Inferior parietal cortex (tissue), 1 donor: ENCODE measurements around the gene KPNA4.
"Not testable (repeated sequence)": the region's sequence is repeated elsewhere in the genome, so short reads cannot be mapped to it uniquely, and the experiment has no call there.

Source experiments
- DNase-seq: peaks from one replicate; pipeline ENCODE4 v3.0.0-alpha.2; 2016; ENCODE audit errors: extremely low spot score

The KPNA4 gene, protein sequence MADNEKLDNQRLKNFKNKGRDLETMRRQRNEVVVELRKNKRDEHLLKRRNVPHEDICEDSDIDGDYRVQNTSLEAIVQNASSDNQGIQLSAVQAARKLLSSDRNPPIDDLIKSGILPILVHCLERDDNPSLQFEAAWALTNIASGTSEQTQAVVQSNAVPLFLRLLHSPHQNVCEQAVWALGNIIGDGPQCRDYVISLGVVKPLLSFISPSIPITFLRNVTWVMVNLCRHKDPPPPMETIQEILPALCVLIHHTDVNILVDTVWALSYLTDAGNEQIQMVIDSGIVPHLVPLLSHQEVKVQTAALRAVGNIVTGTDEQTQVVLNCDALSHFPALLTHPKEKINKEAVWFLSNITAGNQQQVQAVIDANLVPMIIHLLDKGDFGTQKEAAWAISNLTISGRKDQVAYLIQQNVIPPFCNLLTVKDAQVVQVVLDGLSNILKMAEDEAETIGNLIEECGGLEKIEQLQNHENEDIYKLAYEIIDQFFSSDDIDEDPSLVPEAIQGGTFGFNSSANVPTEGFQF

DNA sequence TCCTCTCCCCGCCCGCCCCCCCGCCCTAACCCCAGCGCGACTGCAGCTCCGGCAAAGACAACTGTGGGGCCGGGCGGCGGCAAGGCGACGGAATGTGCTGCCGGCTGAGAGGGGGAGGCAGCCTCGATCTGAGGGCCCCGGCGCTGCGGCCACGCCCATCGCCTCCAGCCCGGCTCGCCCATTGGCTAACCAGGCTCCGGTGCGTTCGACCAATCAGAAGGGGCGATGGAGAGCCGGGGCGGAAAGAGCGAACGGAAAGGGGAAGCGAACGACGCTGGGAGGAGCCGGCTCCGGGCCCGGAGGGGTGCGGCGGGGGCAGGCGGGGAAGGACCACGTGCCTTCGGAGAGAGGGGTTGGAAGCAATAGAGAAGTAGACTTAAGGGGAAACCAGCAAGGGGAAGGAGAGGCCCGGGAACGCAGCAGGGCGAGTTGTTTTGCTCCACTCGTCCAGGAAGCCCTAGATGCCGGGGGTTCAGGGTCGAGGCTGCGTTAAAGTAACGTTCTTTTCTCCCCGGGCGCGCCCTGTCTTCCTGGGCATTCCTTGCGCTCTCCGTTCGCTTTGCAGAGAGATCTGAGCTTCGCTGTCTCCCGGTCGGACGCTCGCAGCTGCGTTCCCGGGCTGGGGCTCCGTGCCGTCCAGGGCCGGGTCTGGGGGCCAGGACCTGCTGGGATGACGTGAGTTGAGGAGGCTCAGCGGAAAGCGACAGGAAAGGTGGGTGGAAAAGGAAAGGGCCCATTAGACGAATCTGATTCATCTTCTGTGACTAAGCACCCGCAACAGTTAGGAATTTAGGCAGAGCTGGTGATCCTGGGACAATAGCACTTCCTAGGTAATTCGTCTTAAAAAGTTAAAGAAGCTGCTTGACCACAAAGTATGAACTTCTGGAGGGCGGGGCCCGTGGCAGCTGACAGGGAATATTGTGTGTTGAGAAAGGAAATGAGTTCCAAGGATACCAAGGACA is at the start of gene KPNA4:
KPNA4 (minus strand) TSS at position 130 of the 962 bp plus-strand sequence. CDS start 289 bp downstream, outside the sequence.
- peak; percentile 97 for DNase-seq

DNA sequence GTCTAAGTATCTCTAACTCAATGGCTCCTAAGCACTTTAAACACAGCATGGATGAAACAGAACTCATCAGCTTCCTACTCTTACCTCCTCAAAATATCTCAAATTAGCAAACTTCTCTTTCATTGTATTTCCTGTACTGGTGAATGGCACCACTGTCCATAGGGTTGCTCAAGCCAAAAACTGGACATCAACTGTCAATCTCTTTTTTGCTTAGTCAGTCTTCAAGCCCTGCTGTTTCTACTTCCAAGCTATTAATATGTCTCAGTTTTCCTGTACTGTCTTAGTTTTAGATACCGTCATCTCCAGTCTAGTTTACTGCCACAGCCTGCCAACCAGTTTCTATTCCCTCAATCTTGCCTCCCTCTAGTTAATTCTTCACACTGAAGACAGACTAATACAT is 48.3 kb upstream of the KPNA4 start:
- DNase-seq = no peak

DNA sequence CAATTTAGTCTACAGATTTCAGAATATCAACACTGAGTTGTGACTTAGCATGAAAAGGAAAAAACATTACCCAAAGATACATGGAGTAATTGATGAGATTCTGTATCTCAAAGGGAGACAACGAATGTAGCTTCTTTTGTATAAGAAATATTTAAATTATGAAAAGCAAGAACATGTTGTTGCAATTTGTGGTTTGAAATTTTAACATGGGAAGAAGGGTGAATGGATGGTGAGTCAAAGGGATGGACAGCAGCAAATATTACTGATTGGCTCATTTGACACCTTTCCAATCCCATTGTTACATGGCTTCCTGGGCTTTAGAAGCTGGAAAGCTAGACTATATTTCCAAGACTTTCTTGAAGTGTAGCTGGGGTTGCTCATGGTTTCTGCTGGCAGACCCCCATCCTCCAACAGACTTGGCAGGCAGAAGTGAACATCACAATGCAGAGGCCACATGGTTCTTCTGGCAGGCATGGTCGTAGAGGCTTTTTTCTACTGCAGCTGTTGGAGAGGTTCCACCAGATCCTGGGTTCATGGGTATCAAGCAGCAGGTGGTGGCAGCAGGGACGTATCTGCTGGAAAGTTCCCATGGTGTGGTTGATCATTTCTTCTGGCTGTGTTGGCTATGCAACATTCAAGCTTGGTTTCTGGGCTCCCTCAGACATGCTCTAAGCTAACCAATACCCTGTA is 47.2 kb upstream of the KPNA4 start:
- no peak for DNase-seq

DNA sequence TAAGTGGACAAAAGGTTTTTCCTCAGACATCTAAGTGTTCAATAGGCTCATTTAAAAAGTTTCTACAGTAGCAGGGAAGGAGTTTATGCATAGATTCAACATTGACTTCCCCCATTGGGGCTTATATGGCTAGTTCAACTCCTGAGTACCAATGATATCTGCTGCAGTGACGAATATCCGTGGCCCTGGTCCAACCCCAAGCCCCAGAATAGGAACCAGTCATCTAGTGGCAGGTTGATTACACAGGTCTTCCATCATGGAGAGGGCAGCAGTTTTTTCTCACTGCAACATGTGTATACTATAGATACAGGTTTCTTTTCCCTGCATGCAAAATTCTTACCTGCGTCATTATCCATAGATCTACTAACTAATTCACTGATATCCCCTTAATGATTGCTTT is 45.8 kb upstream of the KPNA4 start:
- DNase-seq = no peak

DNA sequence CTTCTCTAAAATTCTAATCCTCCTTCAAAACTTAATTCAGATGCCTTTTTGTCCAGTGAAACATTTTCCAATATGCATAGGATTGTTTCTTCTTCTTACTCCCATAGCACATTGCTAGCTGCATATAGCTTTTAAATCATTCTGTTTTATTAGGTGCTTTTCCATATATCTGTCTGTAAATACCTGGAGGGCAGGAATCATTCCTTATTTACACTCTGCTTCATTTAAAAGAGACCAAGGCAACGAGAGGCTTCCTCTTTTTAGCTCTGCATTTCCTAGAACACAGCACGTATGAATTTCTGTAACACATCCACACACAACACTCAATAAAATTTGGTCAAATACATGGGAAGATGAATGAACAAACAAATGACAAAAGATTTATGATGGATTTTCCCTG is 43.5 kb upstream of the KPNA4 start:
- no peak for DNase-seq

DNA sequence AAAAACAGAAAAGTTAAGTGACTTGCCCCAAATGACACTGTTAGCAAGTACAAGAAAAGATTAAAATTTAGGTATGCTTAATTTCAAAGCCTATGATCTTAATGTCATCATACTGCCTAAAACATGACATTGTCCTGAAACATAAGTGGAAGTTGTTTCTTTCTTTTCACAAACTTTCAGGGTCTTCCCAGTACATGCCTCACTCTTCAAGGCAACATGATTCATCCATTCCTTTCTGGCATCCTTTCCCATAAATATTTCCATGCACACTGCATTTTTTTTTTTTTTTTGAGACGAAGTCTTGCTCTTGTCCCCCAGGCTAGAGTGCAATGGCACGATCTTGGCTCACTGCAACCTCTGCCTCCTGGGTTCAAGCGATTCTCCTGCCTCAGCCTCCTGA is 42.5 kb upstream of the KPNA4 start:
- no peak for DNase-seq

DNA sequence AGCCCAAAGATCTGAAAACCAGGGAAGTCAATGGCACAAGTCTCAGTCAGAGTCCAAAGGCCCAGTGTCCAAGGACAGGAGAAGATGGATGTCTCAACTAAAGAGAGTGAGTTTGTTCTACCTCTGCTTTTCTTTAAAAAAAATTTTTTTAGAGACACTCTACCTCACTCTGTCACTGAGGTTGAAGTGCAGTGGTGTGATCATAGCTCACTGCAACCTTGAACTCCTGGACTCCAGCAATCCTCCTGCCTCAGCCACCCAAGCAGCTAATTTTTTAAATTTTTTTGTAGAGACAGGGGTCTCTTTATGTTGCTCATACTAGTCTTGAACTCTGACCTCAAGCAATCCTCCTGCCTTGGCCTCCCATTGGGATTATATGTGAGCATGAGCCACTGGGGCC is 39.9 kb upstream of the KPNA4 start:
- no peak for DNase-seq

DNA sequence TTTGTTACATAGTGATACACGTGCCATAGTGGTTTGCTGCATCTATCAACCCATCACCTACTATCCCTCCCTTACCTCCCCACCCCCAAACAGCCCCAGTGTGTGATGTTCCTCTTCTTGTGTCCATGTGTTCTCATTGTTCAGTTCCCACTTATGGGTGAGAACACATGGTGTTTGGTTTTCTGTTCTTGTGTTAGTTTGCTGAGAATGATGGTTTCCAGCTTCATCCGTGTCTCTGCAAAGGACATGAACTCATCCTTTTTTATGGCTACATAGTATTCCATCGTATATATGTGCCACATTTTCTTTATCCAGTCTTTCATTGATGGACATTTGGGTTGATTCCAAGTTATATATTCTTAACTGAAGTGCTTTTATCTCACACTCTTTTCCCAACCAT is 38.5 kb upstream of the KPNA4 start:
- not testable (repeated sequence) for DNase-seq

DNA sequence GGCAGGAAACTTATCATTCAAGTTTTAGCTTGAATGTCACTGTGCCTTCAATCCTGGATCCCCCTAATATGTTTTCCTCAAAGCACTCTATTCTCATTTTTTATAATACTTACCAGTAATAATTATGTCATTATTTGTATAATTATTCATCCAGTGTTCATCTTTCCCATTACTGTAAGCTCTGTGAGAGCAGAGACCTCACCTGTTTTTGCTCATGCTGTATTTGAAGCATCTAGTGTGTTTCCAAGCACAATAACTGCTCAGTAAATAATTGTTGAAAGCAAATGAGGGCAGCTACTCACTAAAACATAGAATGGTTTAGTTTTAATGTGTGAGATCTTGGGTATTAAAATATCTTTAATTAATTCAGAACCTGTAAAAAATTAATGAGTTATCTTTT is 36.9 kb upstream of the KPNA4 start:
- DNase-seq = no peak

DNA sequence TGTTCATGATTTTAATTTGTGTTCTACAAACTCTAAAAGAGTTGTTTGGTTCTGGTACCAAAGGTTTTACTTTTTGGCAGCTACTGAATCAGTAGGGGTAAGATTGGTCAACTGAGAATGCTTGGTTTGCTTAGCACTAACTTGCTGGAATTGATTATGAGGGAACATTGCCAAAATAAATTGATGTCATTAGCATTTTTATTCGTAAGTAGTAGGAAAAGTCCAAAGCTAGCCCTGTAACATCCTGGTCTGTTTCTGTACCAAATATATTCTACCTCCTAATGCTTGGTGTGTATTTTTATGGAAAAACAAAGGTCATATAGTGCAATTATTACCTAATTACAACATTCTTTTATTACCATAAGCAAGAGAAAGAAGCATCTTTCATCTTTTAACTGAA is 35.9 kb upstream of the KPNA4 start:
- DNase-seq = no peak

DNA sequence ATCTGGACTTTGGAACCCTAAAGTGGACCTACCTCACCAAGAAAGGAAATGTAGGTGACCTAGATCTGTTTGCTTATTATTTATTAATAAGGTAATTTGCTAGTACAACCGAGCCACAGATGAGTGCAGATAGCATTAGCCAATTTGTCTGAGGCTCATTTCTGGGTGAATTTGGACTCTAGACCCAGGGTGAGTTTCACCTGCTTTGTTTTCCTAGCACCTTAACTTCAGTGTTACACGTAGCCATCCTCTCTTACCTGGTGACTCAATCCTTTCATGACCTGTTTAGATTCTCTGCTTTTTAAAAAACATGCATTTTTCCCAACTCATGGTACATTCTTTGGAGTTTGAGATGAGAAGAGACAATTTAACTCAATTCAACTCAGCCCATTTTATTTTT is 33.5 kb upstream of the KPNA4 start:
- DNase-seq = no peak

DNA sequence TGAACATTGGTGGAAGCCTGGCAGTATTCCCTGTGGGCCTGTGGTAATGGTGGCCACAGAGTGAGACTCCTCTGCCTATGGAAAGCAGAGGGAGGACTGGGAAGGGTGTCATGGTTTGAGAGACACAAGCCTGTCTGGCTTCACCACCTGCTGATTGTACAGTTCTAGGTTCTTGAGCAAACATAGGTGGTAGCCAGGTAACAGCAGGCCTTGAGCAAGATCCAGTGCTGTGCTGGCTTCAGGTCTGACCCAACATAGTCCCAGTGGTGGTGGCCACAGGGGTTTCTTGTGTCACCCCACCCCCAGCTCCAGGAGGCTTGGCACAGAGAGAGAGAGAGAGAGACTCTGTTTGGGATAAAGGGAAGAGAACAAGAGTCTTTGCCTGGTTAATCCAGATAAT is 22.7 kb upstream of the KPNA4 start:
- no peak for DNase-seq

DNA sequence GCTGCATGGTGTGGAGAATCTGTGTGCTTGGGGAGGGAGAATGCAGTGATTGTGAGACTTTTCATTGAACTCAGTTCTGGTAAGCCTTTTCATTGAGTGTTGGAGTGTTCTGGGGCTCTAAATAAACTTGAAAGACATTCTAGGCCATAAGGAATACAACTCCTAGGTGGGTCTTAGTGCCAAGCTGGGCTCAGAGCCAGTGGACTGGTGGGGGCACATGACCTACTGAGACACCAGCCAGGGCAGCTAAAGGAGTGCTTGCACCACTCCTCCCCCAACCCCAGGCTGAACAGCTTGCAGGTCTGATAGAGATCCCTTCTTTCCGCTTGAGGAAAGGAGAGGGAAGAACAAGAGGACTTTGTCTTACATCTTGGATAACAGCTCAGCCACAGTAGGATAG is 21.7 kb upstream of the KPNA4 start:
- no peak for DNase-seq

DNA sequence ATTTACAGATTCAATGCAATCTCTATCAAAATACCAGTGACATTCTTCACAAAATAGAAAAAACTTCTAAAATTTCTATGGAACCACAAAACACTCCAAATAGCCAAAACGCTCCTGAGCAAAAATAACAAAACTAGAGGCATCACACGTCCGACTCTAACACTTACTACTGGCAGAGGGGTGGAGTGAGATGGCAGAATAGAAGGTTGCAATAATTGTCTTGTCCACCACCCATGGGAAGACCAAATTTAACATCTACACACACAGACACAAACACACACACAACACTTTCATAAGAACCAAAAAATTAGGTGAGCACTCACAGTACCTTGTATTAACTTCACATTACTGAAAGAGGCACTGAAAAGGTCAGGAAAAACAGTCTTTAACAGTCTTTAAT is 21.3 kb upstream of the KPNA4 start:
- no peak for DNase-seq

DNA sequence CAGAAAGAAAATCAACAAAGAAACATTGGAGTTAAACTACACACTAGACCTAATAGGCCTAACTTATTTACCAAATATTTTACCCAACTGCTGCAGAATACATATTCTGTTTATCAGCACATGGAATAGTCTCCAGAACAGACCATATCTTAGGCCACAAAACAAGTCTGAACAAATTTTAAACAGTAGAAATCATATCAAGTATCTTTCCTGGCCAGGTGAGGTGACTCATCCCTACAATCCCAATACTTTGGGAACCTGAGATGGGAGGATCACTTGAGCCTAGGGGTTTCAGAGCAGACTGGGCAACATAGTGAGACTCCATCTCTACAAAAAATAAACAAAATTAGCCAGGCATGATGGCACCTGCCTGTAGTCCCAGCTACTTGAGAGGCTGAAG is 18.1 kb upstream of the KPNA4 start:
- no peak for DNase-seq

DNA sequence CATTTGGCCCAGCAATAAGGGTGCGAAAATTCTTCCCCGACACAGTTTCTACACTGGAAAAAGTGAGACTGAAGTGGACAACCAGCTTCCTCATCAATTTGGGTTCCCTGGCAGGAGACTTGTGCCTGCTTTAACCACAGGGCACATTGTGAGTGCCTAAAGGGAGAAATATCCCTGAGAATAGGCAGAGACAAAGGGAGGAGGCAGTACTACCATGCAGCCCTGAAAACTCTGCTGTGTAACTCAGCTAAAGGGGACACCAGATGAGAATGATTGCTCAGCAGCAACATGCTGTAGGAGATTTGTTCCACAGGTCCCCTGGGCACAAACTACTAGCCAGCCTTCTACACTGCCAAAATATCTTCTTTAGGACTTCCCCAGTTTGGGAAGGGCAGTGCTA is 15.6 kb upstream of the KPNA4 start:
- no peak for DNase-seq

DNA sequence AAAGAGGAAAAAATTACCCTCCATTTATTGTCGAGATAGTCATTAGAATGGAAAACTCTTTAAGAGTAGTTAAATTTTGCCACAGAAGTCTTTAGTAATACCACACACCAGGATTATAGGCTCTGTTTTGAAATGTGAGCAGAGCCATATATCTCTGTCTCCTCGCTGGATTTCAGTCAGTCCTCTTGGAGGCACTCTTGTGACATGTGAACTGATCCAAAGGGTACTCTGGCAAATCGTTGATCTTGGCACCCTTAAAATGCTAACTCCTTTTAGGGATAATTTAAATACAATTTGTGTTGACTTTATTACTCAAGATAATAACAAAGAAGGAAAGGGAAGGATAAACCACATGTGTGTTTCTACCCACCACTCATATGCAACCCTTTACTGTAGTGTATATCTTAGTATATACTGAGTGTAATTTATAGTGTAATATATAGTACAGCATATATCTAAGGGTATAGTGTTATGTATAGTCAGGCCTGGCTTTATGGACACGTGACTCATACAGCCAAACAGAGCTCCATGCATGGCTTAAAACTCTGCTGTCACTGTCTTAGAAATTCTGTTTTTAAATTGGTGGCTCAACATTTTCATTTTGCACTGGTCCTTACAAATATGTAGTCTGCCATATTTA is 12.3 kb upstream of the KPNA4 start:
- no peak for DNase-seq

DNA sequence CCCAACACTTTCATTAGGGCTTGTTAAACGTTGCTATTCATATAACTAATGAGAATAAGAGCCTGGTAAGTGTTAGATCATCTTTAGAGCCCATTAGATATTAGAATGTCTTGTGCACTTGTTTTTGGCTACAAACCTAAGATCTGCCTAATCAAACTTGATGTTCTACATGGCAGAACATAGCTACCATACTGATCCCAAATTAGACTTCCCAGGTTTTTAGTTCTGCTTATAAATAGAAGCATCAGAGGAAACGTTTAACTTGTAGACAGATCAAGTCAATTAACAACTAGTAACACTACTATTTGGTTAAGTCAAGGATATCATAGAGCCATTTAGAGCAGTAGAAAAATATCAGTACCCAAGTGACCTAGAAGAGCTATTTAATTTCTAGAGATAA is 11.7 kb upstream of the KPNA4 start:
- no peak for DNase-seq

DNA sequence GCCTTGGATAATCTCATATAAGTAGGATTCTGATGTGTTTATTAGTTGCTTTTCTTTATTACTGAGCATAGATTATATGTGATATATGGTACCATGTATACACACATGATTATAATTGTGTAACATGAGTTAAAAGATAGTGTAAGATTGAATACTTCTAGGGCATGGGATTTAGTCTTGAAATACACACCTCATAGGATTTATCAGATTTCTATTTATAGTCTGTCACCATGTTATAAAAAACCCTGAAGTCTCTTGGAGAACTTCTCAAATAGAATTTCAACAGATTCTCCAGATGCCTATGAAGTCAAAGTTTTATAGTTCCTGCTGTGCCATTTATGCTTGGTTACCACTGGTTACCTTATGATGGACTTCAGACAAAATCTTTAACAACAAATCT is 11.2 kb upstream of the KPNA4 start:
- no peak for DNase-seq

DNA sequence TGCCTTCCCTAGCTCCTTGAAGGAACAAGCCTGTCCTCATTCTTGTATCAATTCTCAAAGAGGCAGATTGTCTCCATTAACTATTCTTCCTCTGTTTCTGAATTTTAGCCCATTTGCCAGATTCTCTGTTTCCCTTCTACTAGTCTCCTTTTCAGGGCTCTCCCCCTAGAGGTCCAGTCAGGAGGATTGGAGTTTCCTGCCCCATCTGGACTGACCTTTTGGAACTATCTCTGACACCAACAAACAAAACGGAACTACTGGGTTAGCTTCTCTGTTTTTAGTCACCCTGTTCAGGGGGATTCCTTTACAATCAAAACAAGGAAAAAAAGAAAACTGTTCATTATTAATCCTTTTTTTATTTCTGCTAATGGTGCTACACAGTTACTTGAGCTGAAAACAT is 10.2 kb upstream of the KPNA4 start:
- DNase-seq = no peak

DNA sequence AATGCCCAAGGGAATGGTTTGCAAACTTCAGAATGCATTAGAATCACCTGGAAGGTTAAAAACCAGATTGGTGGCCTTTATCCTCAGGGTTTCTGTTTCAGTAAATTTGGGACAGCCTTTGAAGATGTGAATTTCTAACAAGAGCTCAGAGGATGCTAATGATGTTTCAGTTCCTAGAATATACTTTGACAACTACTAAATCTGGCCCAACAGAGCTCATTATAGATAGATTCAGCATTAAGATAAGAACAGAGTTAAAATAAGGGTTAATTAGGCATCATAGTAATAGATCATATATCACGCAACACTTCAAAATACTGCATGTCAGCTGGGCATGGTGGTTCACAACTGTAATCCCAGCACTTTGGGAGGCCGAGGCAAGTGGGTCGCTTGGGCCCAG is 9.3 kb upstream of the KPNA4 start:
- DNase-seq = no peak
